Skin of body (tissue), 2 donors: Measurements from ENCODE around the gene F13A1. TPM values are rescaled to one million over a fixed set of nuclear protein-coding genes. Genes with fewer than 3 reads are reported as not detected.

Experiments used
- small RNA-seq: library from RNA; depleted of rRNA; stranded (forward); fragments of <200 nt; gene quantifications from one replicate; pipeline ENCODE3, GENCODE V24; 2014; ENCODE audit warnings: low replicate concordance
- total RNA-seq: library from RNA; depleted of rRNA; stranded (reverse); fragments of >200 nt; gene quantifications from one replicate; pipeline ENCODE4 v1.2.3, GENCODE V29; 2014

The F13A1 gene
- total RNA-seq, 1 donor from 2014 or later = 106 TPM

Small RNA genes lying within 50 kb of the gene (small RNA-seq; reads per million reads assigned to genes)
- 0.21 reads per million for gene MIR7853
